ENCODE data around the gene TMEFF2.

TMEFF2 gene

GRCh38 chr2:191917967-191918651, 276.6 kb downstream of the TMEFF2 start:
- no peak overlapping the region for H3K27ac ChIP-seq (ENCODE audit: low read depth, low read length)
- no peaks in the 10 kb centered on the region for H3K9me3 ChIP-seq (ENCODE audit: insufficient read depth, low read length)
- no peak overlapping the region for H2AFZ ChIP-seq (ENCODE audit: low read depth, low read length, severe bottlenecking)
- no peak for TF ChIP-seq EZH2phosphoT487 (conservative IDR thresholded peaks at IDR 0.05; ENCODE audit: low read length)
- no peak for TF ChIP-seq CTCF (IDR thresholded peaks at IDR 0.05; ENCODE audit: insufficient read depth, low read length, poor library complexity, severe bottlenecking)
- no peaks in the 10 kb centered on the region for H3K9me2 ChIP-seq (replicated peaks; ENCODE audit: insufficient read depth, low read length)
- H4K20me1 ChIP-seq (ENCODE audit: low read depth, low read length) = no peaks in the 10 kb centered on the region
- no peaks in the 10 kb centered on the region for H3K79me2 ChIP-seq (ENCODE audit: insufficient read depth, low read length)
- no peaks in the 10 kb centered on the region for H3K36me3 ChIP-seq (ENCODE audit: low read length)
- no peak overlapping the region for H3K9ac ChIP-seq (ENCODE audit: low read length)
- H3K27me3 ChIP-seq (ENCODE audit: low read length) = no peaks in the 10 kb centered on the region
- no peak overlapping the region for H3K4me2 ChIP-seq (ENCODE audit: low read depth, low read length, poor library complexity, severe bottlenecking)
- H3K4me3 ChIP-seq (ENCODE audit: insufficient read depth, low read length, poor library complexity, severe bottlenecking) = no peak overlapping the region
- no peaks in the 10 kb centered on the region for H3F3A ChIP-seq (ENCODE audit: insufficient read depth)

- no peak overlapping the region for H3K4me2 ChIP-seq (ENCODE audit: low read depth, low read length, poor library complexity, severe bottlenecking)
- H3K36me3 ChIP-seq (ENCODE audit: low read length) = no peaks in the 10 kb centered on the region
- H3K79me2 ChIP-seq (ENCODE audit: insufficient read depth, low read length) = no peaks in the 10 kb centered on the region
- H3F3A ChIP-seq (ENCODE audit: insufficient read depth) = no peaks in the 10 kb centered on the region
- no peak overlapping the region for H3K4me3 ChIP-seq (ENCODE audit: insufficient read depth, low read length, poor library complexity, severe bottlenecking)
- no peak overlapping the region for H3K27ac ChIP-seq (ENCODE audit: low read depth, low read length)
- no peaks in the 10 kb centered on the region for H3K9me3 ChIP-seq (ENCODE audit: insufficient read depth, low read length)
- no peaks in the 10 kb centered on the region for H4K20me1 ChIP-seq (ENCODE audit: low read depth, low read length)
- no peak overlapping the region for H3K9ac ChIP-seq (ENCODE audit: low read length)
- H3K9me2 ChIP-seq (replicated peaks; ENCODE audit: insufficient read depth, low read length) = no peaks in the 10 kb centered on the region
- no peaks in the 10 kb centered on the region for H3K27me3 ChIP-seq (ENCODE audit: low read length)
- no peak overlapping the region for H2AFZ ChIP-seq (ENCODE audit: low read depth, low read length, severe bottlenecking)
- TF ChIP-seq EZH2phosphoT487 (conservative IDR thresholded peaks at IDR 0.05; ENCODE audit: low read length) (no peak), CTCF (IDR thresholded peaks at IDR 0.05; ENCODE audit: insufficient read depth, low read length, poor library complexity, severe bottlenecking) (no peak)
Observed at GRCh38 chr2:191917430-191917881, 277.3 kb downstream of the TMEFF2 start.

DNA sequence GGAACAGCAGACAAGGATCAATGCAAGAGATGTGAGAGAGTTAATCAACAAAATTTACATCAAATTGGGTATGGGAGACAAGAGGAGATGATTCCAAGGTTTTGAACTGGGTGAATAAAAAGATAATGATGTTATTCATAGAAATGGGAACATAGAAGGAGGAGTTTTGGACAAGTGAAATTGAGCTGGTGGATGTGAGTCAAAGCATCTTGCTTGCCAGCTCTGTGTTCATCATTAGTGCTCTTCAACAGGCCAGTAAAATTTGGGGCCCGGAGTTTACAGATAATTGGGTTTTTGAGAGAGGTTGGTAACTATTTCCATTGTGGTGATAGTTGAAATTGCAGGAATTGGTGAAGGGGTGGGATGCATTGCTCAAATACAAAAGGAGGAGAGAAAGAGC, 277.9 kb downstream of the TMEFF2 start:
- Histone ChIP-seq H3K36me3 (ENCODE audit: low read length) (no peaks in the 10 kb centered on the region), H3K9ac (ENCODE audit: low read length) (no peak overlapping the region), H4K20me1 (ENCODE audit: low read depth, low read length) (no peaks in the 10 kb centered on the region), H3K9me3 (ENCODE audit: insufficient read depth, low read length) (no peaks in the 10 kb centered on the region), H3K9me2 (replicated peaks; ENCODE audit: insufficient read depth, low read length) (no peaks in the 10 kb centered on the region), H3K4me3 (ENCODE audit: insufficient read depth, low read length, poor library complexity, severe bottlenecking) (no peak overlapping the region), H3K27ac (ENCODE audit: low read depth, low read length) (no peak overlapping the region), H3F3A (ENCODE audit: insufficient read depth) (no peaks in the 10 kb centered on the region), H3K4me2 (ENCODE audit: low read depth, low read length, poor library complexity, severe bottlenecking) (no peak overlapping the region), H3K79me2 (ENCODE audit: insufficient read depth, low read length) (no peaks in the 10 kb centered on the region), H2AFZ (ENCODE audit: low read depth, low read length, severe bottlenecking) (no peak overlapping the region), H3K27me3 (ENCODE audit: low read length) (no peaks in the 10 kb centered on the region)
- TF ChIP-seq CTCF (IDR thresholded peaks at IDR 0.05; ENCODE audit: insufficient read depth, low read length, poor library complexity, severe bottlenecking) = no peak
- TF ChIP-seq EZH2phosphoT487 (conservative IDR thresholded peaks at IDR 0.05; ENCODE audit: low read length) = no peak

All from SU-DHL-6 (cell line).